GM12891 (cell line): ENCODE results near the gene CEP192.

ENCODE experiments used
- POLR2A ChIP-seq: IDR thresholded peaks from 2 replicates; pipeline ENCODE4 v1.6.1; 2011; ENCODE audit warnings: low read depth, low read length, control low read depth
- POLR2AphosphoS5 ChIP-seq: IDR thresholded peaks from 2 replicates; pipeline ENCODE4 v1.6.1; 2011; ENCODE audit warnings: low read depth, low read length, control low read depth

- no peak for TF ChIP-seq POLR2A
- no peak for TF ChIP-seq POLR2AphosphoS5
Measured at GRCh38 chr18:13120983-13121441, 129.8 kb downstream of the CEP192 start.
